Astrocyte (in vitro differentiated cells and primary cell): ENCODE measurements around the gene GMEB2.

Source experiments
- EZH2 ChIP-seq: IDR thresholded peaks from 2 replicates; pipeline ENCODE4 v1.6.1; 2012; ENCODE audit warnings: mild to moderate bottlenecking, low read length, inconsistent platforms; ENCODE audit not compliant: insufficient read depth
- TF ChIP-seq, protein P1 (sequence below): IDR thresholded peaks from 2 replicates; pipeline ENCODE4 v1.5.1; 2011; ENCODE audit warnings: low read depth, mild to moderate bottlenecking, inconsistent platforms, low read length, moderate library complexity; ENCODE audit not compliant: insufficient read depth

DNA sequence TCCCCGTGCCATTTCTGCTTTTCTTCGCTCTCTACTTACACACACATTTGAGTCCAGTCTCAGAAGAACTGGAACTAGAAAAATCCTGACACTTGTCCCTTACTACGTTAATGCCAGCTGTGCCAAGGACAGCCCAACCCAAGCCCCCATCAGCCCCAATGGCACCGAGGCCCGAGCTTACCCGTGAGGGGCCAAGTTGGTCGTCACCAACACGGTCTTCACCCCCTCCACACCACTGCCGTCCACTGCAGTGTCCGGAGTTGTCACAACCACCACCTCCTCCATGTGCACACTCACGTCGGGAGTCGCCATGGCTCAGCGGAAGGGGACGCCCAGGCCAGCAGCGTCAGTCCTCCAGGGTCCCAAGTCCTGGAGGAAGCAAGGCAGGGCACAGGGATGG, 7.8 kb downstream of the GMEB2 start:
- no peak for TF ChIP-seq EZH2
- TF ChIP-seq, protein P1, sequence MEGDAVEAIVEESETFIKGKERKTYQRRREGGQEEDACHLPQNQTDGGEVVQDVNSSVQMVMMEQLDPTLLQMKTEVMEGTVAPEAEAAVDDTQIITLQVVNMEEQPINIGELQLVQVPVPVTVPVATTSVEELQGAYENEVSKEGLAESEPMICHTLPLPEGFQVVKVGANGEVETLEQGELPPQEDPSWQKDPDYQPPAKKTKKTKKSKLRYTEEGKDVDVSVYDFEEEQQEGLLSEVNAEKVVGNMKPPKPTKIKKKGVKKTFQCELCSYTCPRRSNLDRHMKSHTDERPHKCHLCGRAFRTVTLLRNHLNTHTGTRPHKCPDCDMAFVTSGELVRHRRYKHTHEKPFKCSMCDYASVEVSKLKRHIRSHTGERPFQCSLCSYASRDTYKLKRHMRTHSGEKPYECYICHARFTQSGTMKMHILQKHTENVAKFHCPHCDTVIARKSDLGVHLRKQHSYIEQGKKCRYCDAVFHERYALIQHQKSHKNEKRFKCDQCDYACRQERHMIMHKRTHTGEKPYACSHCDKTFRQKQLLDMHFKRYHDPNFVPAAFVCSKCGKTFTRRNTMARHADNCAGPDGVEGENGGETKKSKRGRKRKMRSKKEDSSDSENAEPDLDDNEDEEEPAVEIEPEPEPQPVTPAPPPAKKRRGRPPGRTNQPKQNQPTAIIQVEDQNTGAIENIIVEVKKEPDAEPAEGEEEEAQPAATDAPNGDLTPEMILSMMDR: no peak
